GM12801 (cell line): ENCODE data around the gene RPRD1B.

ENCODE experiments used
- TF ChIP-seq, protein P1 (sequence below): IDR thresholded peaks from one replicate; pipeline ENCODE4 v1.5.1; 2011; ENCODE audit warnings: control low read depth; ENCODE audit not compliant: insufficient read length; ENCODE audit errors: extremely low read depth

Gene RPRD1B

DNA sequence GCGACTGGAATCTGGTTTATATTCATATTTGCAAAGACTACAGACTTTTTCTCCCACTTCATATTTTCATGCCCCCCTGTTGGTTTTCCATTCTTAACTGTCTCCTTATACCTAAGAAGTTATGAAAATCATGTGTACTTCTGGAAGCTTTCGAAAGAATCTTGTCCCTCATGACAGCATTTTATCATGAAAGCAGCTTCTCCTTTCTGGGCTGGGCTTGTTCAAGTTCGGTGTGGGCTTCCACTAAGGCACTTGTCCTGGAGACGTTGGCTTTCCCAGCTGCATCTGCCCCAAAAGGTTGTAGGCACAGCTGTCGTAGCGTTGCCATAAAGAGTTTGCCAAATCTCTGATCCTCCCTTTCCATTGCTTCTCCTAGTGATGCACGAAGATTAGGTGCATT lies 56.5 kb downstream of the RPRD1B start:
- TF ChIP-seq, protein P1, sequence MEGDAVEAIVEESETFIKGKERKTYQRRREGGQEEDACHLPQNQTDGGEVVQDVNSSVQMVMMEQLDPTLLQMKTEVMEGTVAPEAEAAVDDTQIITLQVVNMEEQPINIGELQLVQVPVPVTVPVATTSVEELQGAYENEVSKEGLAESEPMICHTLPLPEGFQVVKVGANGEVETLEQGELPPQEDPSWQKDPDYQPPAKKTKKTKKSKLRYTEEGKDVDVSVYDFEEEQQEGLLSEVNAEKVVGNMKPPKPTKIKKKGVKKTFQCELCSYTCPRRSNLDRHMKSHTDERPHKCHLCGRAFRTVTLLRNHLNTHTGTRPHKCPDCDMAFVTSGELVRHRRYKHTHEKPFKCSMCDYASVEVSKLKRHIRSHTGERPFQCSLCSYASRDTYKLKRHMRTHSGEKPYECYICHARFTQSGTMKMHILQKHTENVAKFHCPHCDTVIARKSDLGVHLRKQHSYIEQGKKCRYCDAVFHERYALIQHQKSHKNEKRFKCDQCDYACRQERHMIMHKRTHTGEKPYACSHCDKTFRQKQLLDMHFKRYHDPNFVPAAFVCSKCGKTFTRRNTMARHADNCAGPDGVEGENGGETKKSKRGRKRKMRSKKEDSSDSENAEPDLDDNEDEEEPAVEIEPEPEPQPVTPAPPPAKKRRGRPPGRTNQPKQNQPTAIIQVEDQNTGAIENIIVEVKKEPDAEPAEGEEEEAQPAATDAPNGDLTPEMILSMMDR = no peak

DNA sequence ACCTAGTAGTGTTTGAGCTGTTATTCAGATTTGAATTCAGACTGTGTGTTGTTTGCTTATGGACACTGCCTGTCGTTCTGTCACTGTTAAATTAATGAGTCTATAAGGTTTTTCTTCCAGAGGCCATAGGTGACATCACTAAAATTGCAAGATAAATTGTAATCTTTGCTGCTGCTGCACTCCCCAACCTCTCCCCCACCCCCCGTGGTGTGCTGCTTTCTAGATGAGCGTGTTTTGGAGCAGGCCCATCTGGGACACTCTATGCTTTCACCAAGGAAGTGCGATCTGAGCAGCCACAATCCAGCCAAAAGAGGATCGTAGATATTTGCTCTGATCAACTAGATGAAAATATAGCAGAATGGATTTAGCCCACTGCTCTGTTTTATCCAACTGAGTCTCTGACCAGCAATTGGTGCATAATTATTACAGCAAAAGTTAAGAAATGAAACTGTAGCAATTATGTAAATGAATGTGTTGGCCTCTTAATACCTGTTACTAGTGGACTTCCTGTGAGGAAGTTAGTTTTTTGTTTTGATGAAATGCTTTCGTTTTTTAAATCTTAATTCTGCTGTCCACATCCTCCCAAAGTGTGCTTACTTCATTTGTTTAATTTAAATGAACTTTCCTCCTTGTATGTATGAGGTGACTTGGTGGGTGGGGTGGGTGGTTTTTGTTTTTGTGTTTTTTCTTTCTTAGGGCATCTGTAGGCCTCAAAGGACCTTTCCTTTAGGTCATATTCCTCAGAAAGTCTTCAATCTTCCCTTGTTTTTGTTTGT lies 58.1 kb downstream of the RPRD1B start:
- TF ChIP-seq, protein P1 = no peak

DNA sequence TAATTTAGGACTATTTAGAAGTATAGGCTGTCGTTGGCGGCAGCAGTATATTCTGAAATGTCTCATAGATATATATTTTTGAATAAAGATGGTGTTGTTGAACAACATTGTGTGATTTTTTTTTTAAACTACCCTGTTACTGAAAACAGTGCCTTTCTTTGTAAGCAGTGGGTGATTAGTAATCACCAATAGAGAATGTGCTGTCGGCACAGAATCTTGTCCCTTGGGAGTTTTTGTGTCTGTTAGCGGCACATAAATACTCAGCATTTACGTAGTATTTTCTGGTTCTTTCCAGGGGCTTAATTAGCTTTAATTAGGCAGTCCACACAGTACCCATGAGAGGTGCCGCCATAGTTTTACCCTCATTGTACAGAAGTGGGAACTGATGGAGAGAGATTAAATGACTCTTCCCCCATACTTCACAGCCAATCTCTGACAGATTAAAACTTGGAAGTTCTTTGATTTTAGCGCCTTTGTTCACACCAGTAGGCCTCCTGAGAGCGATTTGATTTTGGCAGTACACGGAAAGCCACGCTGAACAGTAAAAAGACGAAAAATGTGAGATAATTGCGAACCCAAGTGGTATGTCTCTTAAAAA lies 58.8 kb downstream of the RPRD1B start:
- TF ChIP-seq, protein P1 = no peak

DNA sequence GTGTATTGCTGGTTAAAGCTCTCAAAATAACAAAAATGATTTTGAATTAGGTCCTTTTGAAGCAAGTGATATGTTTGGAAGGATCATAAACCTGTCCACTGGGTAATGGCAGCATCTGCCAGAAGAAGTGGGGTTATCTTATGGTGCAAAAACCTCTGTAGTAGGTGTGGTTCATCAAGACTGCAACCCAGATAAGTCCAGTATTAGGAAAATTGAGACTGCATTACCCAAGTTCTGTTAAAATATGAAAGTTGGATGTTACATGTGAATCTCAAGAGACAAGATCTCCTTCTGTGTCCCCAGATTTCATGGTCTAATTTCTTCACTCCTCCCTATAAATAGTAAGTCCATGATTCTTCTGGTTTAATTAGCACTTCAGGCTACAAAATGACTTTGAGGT lies 59.4 kb downstream of the RPRD1B start:
- TF ChIP-seq, protein P1 = no peak

DNA sequence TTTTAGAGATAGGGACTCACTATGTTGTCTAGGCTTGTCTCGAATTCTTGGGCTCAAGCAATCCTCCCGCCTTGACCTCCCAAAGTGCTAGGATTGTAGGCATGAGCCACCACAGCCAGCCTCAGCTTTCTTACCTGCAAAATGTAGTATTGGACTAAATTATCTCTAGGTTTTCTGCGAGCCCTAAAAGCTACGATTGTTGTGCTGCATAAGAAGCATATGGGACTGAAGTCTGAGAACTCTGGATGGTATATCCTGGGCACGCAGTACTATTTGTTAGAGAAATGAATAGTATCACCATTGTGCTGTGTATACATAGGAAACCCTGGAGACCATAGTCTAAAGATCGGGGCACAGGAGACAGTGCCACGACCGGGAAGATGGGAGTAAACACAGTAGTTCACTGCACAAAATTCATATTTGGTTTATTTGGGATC lies 60.1 kb downstream of the RPRD1B start:
- TF ChIP-seq, protein P1 = no peak

DNA sequence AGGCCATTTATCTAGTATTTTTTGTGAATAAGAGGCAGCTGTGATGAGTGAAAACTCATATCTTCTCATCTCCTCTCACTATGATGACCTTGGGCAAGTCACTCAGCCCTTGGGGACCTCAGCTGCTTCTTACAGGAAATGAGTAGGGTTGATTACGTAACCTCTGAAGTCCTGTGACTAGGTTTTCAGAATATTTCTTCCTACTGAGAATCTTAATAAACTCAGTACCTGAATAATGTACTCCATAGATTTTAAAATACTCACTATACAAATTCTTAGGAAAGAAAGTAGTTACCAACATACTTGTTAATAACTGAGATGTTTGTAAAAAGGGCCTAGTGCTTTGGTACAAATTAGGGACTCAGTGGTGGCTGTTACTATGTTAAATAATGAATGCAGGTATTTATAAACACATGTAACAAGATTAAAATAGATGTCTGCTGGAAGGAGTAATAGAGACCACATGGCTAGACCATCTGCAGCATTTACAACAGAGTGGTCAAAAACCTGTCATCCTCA lies 60.9 kb downstream of the RPRD1B start:
- TF ChIP-seq, protein P1 = no peak

DNA sequence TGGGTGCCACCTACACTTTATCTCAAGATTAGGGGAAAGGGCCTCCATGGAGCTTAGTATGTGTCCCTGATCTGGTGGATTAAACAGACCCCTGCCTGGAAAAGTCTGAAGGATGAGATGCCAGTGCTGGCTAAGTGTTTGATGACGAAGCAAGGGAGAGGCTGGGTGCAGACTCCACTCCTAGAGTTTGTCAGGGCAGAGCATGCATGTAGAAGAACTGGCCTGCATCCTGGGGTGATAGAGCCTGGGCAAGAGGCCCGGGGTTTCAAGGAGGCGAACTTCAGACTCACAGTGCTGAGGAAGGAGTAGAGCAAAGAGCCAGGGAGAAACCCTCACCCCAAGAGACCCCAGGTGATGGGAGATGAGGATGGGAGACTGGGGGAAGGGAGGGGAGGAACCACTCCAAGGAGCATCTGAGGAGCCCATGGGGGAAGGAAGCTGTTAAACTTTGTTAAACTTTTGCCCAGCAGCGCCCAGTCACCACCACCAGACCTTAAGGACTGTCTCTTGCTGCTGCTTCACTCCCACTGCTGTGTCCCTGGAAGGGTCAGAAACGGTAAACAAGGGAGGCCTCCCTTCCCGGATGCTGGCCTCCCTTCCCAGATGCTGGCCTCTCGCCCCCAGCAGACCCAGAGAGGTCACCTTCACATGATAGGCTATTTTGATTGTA lies 61.6 kb downstream of the RPRD1B start:
- TF ChIP-seq, protein P1 = no peak
